Common myeloid progenitor, CD34-positive (primary cell): Measurements from ENCODE around the gene CYFIP1.

ENCODE experiments used
- CTCF ChIA-PET: fragments of 350-600 bp; sonication (Branson Sonifier 250); formaldehyde crosslinking; loops from one replicate; lab custom pipeline; 2021; ENCODE audit warnings: antibody characterized with exemption; lab: Charles Lee
- POLR2A ChIA-PET: fragments of 350-600 bp; sonication (Branson Sonifier 250); formaldehyde crosslinking; loops from one replicate; lab custom pipeline; 2021; ENCODE audit warnings: antibody characterized with exemption; lab: Charles Lee
- DNase-seq, 3 donors: peaks; one replicate each; pipeline versions ENCODE4 v3.0.0 to v3.0.0-alpha.2; 2013
- H3K27ac ChIP-seq, 2 experiments: 1 replicate in 1 of 2; 2 replicates in 1 of 2; pipeline ENCODE4 v1.7.0; 2013; ENCODE audit warnings: inconsistent platforms in 2 of 2, low read length in 2 of 2, mild to moderate bottlenecking in 2 of 2, low read depth in 1 of 2, moderate library complexity in 1 of 2; ENCODE audit not compliant: severe bottlenecking in 2 of 2, insufficient read depth in 1 of 2, poor library complexity in 1 of 2
- H3K27me3 ChIP-seq, 5 experiments: replicated peaks in 2 of 5; 1 replicate in 3 of 5; 2 replicates in 2 of 5; pipeline versions ENCODE4 v1.6.1 to v1.7.0; 2013; ENCODE audit warnings: low read length in 4 of 5, mild to moderate bottlenecking in 2 of 5, moderate library complexity in 2 of 5, inconsistent platforms in 1 of 5; ENCODE audit not compliant: insufficient read depth in 5 of 5, control insufficient read depth in 4 of 5
- H3K36me3 ChIP-seq, 4 experiments: 1 replicate in 2 of 4; 2 replicates in 2 of 4; pipeline versions ENCODE4 v1.6.1 to v1.7.0; 2013; ENCODE audit warnings: low read length in 3 of 4, control low read depth in 1 of 4, mild to moderate bottlenecking in 1 of 4; ENCODE audit not compliant: control insufficient read depth in 4 of 4, insufficient read depth in 4 of 4
- H3K4me1 ChIP-seq, 4 experiments: 1 replicate in 3 of 4; 2 replicates in 1 of 4; pipeline versions ENCODE4 v1.6.1 to v1.7.1; 2013; ENCODE audit warnings: low read length in 3 of 4, mild to moderate bottlenecking in 3 of 4, control low read depth in 1 of 4, inconsistent platforms in 1 of 4, moderate library complexity in 1 of 4; ENCODE audit not compliant: control insufficient read depth in 4 of 4, insufficient read depth in 4 of 4; ENCODE audit errors: control extremely low read depth in 1 of 4
- H3K4me3 ChIP-seq, 7 experiments: 1 replicate in 4 of 7; 2 replicates in 3 of 7; pipeline versions ENCODE4 v1.5.1 to v1.7.0; 2013; ENCODE audit warnings: mild to moderate bottlenecking in 7 of 7, low read length in 6 of 7, moderate library complexity in 6 of 7, inconsistent platforms in 2 of 7, low read depth in 2 of 7, control low read depth in 1 of 7; ENCODE audit not compliant: insufficient read depth in 4 of 7, control insufficient read depth in 1 of 7; ENCODE audit errors: extremely low read depth in 1 of 7
- H3K9me3 ChIP-seq, 5 experiments: 1 replicate in 4 of 5; 2 replicates in 1 of 5; pipeline versions ENCODE4 v1.6.1 to v1.7.1; 2013; ENCODE audit warnings: low read length in 4 of 5, mild to moderate bottlenecking in 2 of 5, inconsistent platforms in 1 of 5, low read depth in 1 of 5, moderate library complexity in 1 of 5; ENCODE audit not compliant: control insufficient read depth in 4 of 5, insufficient read depth in 2 of 5; ENCODE audit errors: control extremely low read depth in 1 of 5
- WGBS: methylation state at CpG from one replicate; pipeline ENCODE4 v1.1.5; 2013; ENCODE audit not compliant: insufficient coverage; 5-methylcytosine and 5-hydroxymethylcytosine counted together

The CYFIP1 gene

GRCh38 chr15:22819651-22820050 is 160.5 kb downstream of the CYFIP1 start:
- WGBS: 95% methylated on average over 2 of the region's 2 CpGs

More at GRCh38 chr15:22819651-22820050, 160.5 kb downstream of the CYFIP1 start:
- ChIA-PET CTCF (no interaction called here), POLR2A (no interaction called here)
- H3K4me1 ChIP-seq: no peaks in the 10 kb centered on the region
- H3K27me3 ChIP-seq: no peaks in the 10 kb centered on the region
- no peak overlapping the region for H3K4me3 ChIP-seq
- peaks cover 2 to 38% (median 23%) of the 10 kb centered on the region in 4 experiments for H3K36me3 ChIP-seq
- no peak overlapping the region for H3K27ac ChIP-seq
- no peak for DNase-seq
- H3K9me3 ChIP-seq: no peaks in the 10 kb centered on the region
